ENCODE data around the gene SSC4D. TPM values are rescaled to one million over a fixed set of nuclear protein-coding genes. Genes with fewer than 3 reads are reported as not detected.

SSC4D gene
- total and polyA plus RNA-seq, 8 donors = 0.79 to 10.3 (median 2.8) TPM

DNA sequence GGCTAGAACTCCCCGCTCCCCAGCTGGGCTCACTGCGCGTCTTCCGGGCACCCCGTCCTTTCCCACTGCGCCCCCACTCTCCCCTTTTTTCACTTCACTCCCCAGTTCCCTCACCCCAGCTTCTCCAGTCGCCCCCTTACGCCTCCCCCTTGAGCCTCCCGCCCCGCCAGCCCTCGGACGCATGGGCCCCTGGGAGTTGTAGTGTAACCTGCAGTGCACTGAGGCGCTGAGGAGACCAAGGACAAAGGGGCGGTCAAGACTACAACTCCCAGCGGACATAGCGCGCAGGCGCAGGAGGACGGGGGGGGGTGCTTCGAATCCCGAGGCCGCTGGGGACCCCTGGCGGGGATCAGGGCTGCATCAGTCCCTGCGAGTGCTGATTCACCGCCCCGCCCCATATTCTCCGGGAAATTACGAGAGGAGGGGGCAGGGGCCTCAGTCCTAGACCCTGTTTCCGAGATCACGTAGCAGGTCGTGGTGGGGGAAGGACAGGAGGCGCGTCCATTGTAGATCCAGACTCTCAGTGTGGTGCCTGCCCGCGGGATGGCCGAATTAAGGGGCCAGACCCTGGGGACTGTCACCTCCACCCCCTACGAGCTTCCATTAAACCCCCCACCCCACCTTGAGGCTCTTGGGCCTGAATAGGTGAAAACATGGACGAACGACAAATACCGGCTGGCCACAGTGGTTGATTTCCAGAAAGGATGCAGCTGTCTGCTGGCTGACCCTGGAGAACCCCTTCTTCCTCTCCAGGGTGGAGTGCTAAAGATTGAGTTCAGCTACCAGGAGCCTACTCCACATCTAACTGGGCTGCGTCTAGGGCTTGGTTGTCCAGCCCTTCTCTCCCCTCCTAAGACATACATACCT, 50.2 kb downstream of the SSC4D start:
- peaks cover 5 to 24% (median 16%) of the 10 kb centered on the region in 3 donors for H3K4me1 ChIP-seq
- WGBS, 2 donors = 1 to 2% methylated on average over 35 to 41 of the region's 41 CpGs
- H3K27me3 ChIP-seq = no peaks in the 10 kb centered on the region
- FAIRE-seq (no peak), ATAC-seq (peak; percentile 91 to 95 (median 92)), DNase-seq (peak; percentile 95 to 99 (median 98))
- H3K36me3 ChIP-seq = no peaks in the 10 kb centered on the region
- no peaks in the 10 kb centered on the region for H3K9me3 ChIP-seq
- TF ChIP-seq CTCF (IDR thresholded peaks at IDR 0.05) = peak; percentile 14 to 63 (median 56)
- H3K4me3 ChIP-seq = peak overlapping the region; percentile 71 to 95 (median 95)
- H3K27ac ChIP-seq = peak overlapping the region; percentile 98 to 100 (median 99)
- intact Hi-C loops (cut with DNase I) = loop anchor here in 1 of 3 donors (5.0 kb wide), 1 partner anchor 37 kb away; no protein-coding TSS in a partner anchor

DNA sequence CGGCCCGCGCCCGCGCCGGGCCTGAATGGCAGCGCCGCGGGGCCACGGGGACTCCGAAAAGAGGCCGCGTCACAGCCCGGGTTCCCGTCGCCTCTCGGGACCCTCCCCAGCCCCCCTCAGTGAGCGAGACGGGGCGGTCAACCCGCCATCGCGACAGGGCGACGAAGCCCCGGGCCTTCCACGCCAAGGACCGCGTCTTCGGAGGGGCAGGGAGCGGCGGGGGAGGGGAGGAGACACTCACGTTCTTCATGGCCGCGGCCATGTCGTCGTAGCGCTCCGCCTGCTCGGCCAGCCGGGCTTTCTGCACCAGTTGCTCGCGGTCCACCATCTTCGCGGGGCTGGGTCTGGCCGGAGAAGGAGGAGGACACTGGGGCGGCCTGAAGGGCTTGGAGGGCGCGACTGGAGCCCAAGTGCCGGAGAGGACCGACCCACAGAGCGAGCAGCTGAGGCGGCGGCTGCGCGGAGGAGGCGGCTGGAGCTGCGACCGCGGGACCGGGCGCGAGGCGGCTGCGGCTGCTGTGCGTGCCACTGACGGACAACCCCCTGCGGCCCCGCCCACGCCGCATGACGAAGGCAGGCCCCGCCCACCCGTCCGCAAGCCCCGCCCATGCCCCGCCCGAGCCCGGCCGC, 50.9 kb downstream of the SSC4D start, which contains the start of gene YWHAG:
YWHAG (minus strand) TSS at position 511 of the 630 bp plus-strand sequence; CDS start at position 328, 183 bp downstream.
- Histone ChIP-seq H3K4me3 (peak within 1 kb of the TSS; percentile 71 to 95 (median 95)), H3K36me3 (no peaks in the 10 kb centered on the region), H3K27me3 (no peaks in the 10 kb centered on the region), H3K27ac (peak within 1 kb of the TSS; percentile 98 to 100 (median 99)), H3K9me3 (no peaks in the 10 kb centered on the region), H3K4me1 (peaks cover 5 to 24% (median 16%) of the 10 kb centered on the region in 3 donors)
- DNase-seq (peak; percentile 82 to 98 (median 92)), FAIRE-seq (no peak), ATAC-seq (peak; percentile 87 to 92 (median 91))
- intact Hi-C loops (cut with DNase I) = loop anchor here in 1 of 3 donors (5.0 kb wide), 1 partner anchor 36 kb away; no protein-coding TSS in a partner anchor
- TF ChIP-seq CTCF (IDR thresholded peaks at IDR 0.05) = no peak
- 0 to 1% methylated on average over 43 to 80 of the region's 80 CpGs for WGBS, 2 donors

GRCh38 chr7:76358011-76358480, 51.5 kb downstream of the SSC4D start:
- no peak for FAIRE-seq
- TF ChIP-seq CTCF (IDR thresholded peaks at IDR 0.05) = no peak
- Histone ChIP-seq H3K27me3 (no peaks in the 10 kb centered on the region), H3K9me3 (no peaks in the 10 kb centered on the region), H3K36me3 (no peaks in the 10 kb centered on the region), H3K4me3 (peak overlapping the region; percentile 71 to 95 (median 95)), H3K27ac (peak overlapping the region; percentile 98 to 100 (median 99)), H3K4me1 (peaks cover 5 to 28% (median 16%) of the 10 kb centered on the region in 3 donors)
- peak; percentile 9 to 49 (median 26) for ATAC-seq
- peak in 5 of 6 donors; percentile 37 to 82 (median 75) for DNase-seq
- 0 to 1% methylated on average over 26 to 27 of the region's 27 CpGs for WGBS, 2 donors
- intact Hi-C loops (cut with DNase I) = loop anchor here in 1 of 3 donors (5.0 kb wide), 1 partner anchor 36 kb away; no protein-coding TSS in a partner anchor

DNA sequence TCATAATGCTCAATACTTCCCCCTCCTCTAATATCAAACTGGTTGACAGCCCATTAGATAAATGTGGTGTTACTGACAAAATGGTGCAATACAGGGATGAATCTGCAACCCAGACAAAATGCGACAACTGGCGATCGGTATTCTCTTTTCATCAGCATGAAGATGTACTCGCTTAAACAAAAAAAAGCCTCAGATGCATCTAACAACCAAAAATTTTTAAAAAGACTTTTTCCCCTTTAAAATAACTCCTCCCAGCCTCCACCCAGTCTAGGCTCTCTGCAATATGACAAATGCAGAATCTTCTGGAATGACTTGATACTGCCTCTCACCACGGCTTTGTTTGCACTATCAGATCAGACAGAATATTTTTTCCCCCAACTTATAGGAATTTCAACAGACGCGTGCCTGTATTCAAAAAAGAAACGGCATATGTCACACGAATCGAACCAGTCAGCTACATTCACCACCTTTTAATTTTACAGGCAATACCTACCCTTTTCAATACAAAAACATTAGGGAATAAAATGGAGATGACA, 52.0 kb downstream of the SSC4D start:
- H3K4me3 ChIP-seq = peak overlapping the region; percentile 71 to 95 (median 95)
- no peaks in the 10 kb centered on the region for H3K27me3 ChIP-seq
- H3K9me3 ChIP-seq = no peaks in the 10 kb centered on the region
- ATAC-seq (no peak), FAIRE-seq (no peak), DNase-seq (no peak)
- TF ChIP-seq CTCF (IDR thresholded peaks at IDR 0.05) = no peak
- no peaks in the 10 kb centered on the region for H3K36me3 ChIP-seq
- intact Hi-C loops (cut with DNase I) = loop anchor here in 1 of 3 donors (5.0 kb wide), 1 partner anchor 35 kb away; no protein-coding TSS in a partner anchor
- H3K27ac ChIP-seq = peak overlapping the region; percentile 98 to 100 (median 99)
- peaks cover 5 to 28% (median 16%) of the 10 kb centered on the region in 3 donors for H3K4me1 ChIP-seq
- WGBS, 2 donors = 1 to 3% methylated on average over 10 of the region's 10 CpGs
